HepG2 (cell line): ENCODE data around the gene PFN1. TPM values are rescaled to one million over a fixed set of nuclear protein-coding genes. Genes with fewer than 3 reads are reported as not detected.

Experiments used
- AKAP8 ChIP-seq: sonication (generic); formaldehyde crosslinking; IDR thresholded peaks from 2 replicates; pipeline ENCODE4 v1.5.1; 2020; ENCODE audit warnings: mild to moderate bottlenecking, missing genetic modification reagents
- BCL3 ChIP-seq: sonication (generic); formaldehyde crosslinking; IDR thresholded peaks from 2 replicates; pipeline ENCODE4 v1.5.1; 2020; ENCODE audit warnings: mild to moderate bottlenecking, missing genetic modification reagents, moderate library complexity
- CSRNP1 ChIP-seq: sonication (generic); formaldehyde crosslinking; IDR thresholded peaks from 2 replicates; pipeline ENCODE4 v1.8.1; 2023; ENCODE audit warnings: mild to moderate bottlenecking, missing genetic modification reagents
- CSRNP2 ChIP-seq: sonication (generic); formaldehyde crosslinking; conservative IDR thresholded peaks from 2 replicates; pipeline ENCODE4 v1.8.0; 2022; ENCODE audit warnings: low read depth, missing genetic modification reagents
- EHMT2 ChIP-seq: fragments of 200-600 bp; sonication (generic); IDR thresholded peaks from 2 replicates; pipeline ENCODE4 v1.7.0; 2017; ENCODE audit warnings: antibody characterized with exemption, low read depth, low read length, borderline replicate concordance
- FOXC1 ChIP-seq: sonication (generic); formaldehyde crosslinking; IDR thresholded peaks from 2 replicates; pipeline ENCODE4 v1.8.0; 2022; ENCODE audit warnings: mild to moderate bottlenecking, missing genetic modification reagents, borderline replicate concordance
- GRHL1 ChIP-seq: sonication (generic); formaldehyde crosslinking; conservative IDR thresholded peaks from 2 replicates; pipeline ENCODE4 v1.8.0; 2022; ENCODE audit warnings: missing genetic modification reagents
- GTF2F1 ChIP-seq: fragments of 150-350 bp; IDR thresholded peaks from 2 replicates; pipeline ENCODE4 v1.6.1; 2014; ENCODE audit warnings: low read length
- MAZ ChIP-seq, 2 experiments: sonication (generic) in 1 of 2; formaldehyde crosslinking in 1 of 2; IDR thresholded peaks; 2 replicates each; pipeline versions ENCODE4 v1.5.0 to v1.6.1; 2012 to 2020; ENCODE audit warnings: low read depth in 2 of 2, mild to moderate bottlenecking in 2 of 2, borderline replicate concordance in 1 of 2, improper control_type of control experiment in 1 of 2, low read length in 1 of 2, missing genetic modification reagents in 1 of 2, moderate library complexity in 1 of 2
- MTA3 ChIP-seq: sonication (generic); formaldehyde crosslinking; IDR thresholded peaks from 2 replicates; pipeline ENCODE4 v1.4.0; 2020; ENCODE audit warnings: missing genetic modification reagents
- NCOR1 ChIP-seq: fragments of 200-600 bp; sonication (generic); IDR thresholded peaks from 2 replicates; pipeline ENCODE4 v1.7.0; 2017; ENCODE audit warnings: antibody characterized with exemption, low read length, borderline replicate concordance
- NFIB ChIP-seq: sonication (generic); formaldehyde crosslinking; IDR thresholded peaks from 2 replicates; pipeline ENCODE4 v1.9.0; 2021; ENCODE audit warnings: missing genetic modification reagents, mild to moderate bottlenecking, borderline replicate concordance
- POLR2AphosphoS2 ChIP-seq: IDR thresholded peaks from 2 replicates; pipeline ENCODE4 v1.6.1; 2011; ENCODE audit warnings: low read depth, low read length, improper control_type of control experiment
- SETDB1 ChIP-seq: sonication (generic); formaldehyde crosslinking; IDR thresholded peaks from 2 replicates; pipeline ENCODE4 v1.5.1; 2020; ENCODE audit warnings: missing genetic modification reagents, mild to moderate bottlenecking, borderline replicate concordance
- STAT5B ChIP-seq: sonication (generic); formaldehyde crosslinking; IDR thresholded peaks from 2 replicates; pipeline ENCODE4 v1.4.0; 2020; ENCODE audit warnings: missing genetic modification reagents
- SUZ12 ChIP-seq: fragments of 150-350 bp; IDR thresholded peaks from 2 replicates; pipeline ENCODE4 v1.6.1; 2014; ENCODE audit warnings: low read depth, low read length
- TBL1XR1 ChIP-seq: fragments of 150-350 bp; IDR thresholded peaks from 2 replicates; pipeline ENCODE4 v1.6.1; 2014; ENCODE audit warnings: borderline replicate concordance, low read length; ENCODE audit not compliant: partially characterized antibody
- ZNF18 ChIP-seq: sonication (generic); formaldehyde crosslinking; IDR thresholded peaks from 2 replicates; pipeline ENCODE4 v1.8.0; 2022; ENCODE audit warnings: mild to moderate bottlenecking, missing genetic modification reagents; ENCODE audit not compliant: insufficient replicate concordance
- ZNF232 ChIP-seq: sonication (generic); formaldehyde crosslinking; IDR thresholded peaks from 2 replicates; pipeline ENCODE4 v1.4.0; 2020; ENCODE audit warnings: missing genetic modification reagents, borderline replicate concordance
- ZNF317 ChIP-seq: sonication (generic); formaldehyde crosslinking; IDR thresholded peaks from 2 replicates; pipeline ENCODE4 v1.5.0; 2020; ENCODE audit warnings: mild to moderate bottlenecking, missing genetic modification reagents
- ZNF430 ChIP-seq: sonication (generic); formaldehyde crosslinking; IDR thresholded peaks from 2 replicates; pipeline ENCODE4 v1.9.0; 2021; ENCODE audit warnings: mild to moderate bottlenecking, missing genetic modification reagents
- polyA plus RNA-seq, 8 experiments: library from polyadenylated mRNA; depleted of rRNA in 3 of 8; stranded (reverse) in 7 of 8; unstranded in 1 of 8; fragments of >200 nt; fragmentation: Illumina TruSeq in 4 of 8; extraction: Trizol in 4 of 8; gene quantifications; 2 replicates each; pipeline versions ENCODE4 v1.2.1 to v1.2.3, GENCODE V29; 2011 to 2016; ENCODE audit warnings: low read depth in 4 of 8, missing spikeins in 1 of 8, mixed read lengths in 1 of 8; ENCODE audit not compliant: insufficient read depth in 1 of 8
- total RNA-seq, 5 experiments: library from RNA; depleted of rRNA; stranded (reverse); fragments of >200 nt; fragmentation: Illumina TruSeq; extraction: Trizol; gene quantifications; 2 replicates each; pipeline ENCODE4 v1.2.3, GENCODE V29; 2016; ENCODE audit warnings: low read depth in 1 of 5

The PFN1 gene
- total and polyA plus RNA-seq, 2 of the 13 experiments (the other 11 are each of a cell fraction or from before 2014, with no cell fraction given) = 494 to 613 TPM

- TF ChIP-seq NFIB = no peak
- no peak; the same call in 1 of the 2 replicates for TF ChIP-seq BCL3 (CRISPR knock-in tag)
- no peak for TF ChIP-seq GRHL1 (CRISPR knock-in tag)
- TF ChIP-seq MAZ (IDR thresholded peaks at IDR 0.05; ENCODE audit: borderline replicate concordance, low read depth, low read length) = no peak
- TF ChIP-seq MAZ (CRISPR knock-in tag; IDR thresholded peaks at IDR 0.05; ENCODE audit: low read depth) = peak; percentile 64; the same call in 1 of the 2 replicates
- no peak for TF ChIP-seq ZNF317 (CRISPR knock-in tag)
- no peak for TF ChIP-seq SUZ12
- TF ChIP-seq ZNF18 (CRISPR knock-in tag) = no peak
- TF ChIP-seq TBL1XR1 = peak; percentile 10
- no peak for TF ChIP-seq ZNF430
- no peak for TF ChIP-seq CSRNP1 (CRISPR knock-in tag)
- no peak for TF ChIP-seq CSRNP2
- no peak for TF ChIP-seq SETDB1 (CRISPR knock-in tag)
- no peak for TF ChIP-seq AKAP8 (CRISPR knock-in tag)
- TF ChIP-seq NCOR1 = no peak; the same call in 1 of the 2 replicates
- TF ChIP-seq POLR2AphosphoS2 = no peak
- no peak for TF ChIP-seq EHMT2
- TF ChIP-seq GTF2F1 = no peak
- no peak for TF ChIP-seq MTA3 (CRISPR knock-in tag)
- TF ChIP-seq ZNF232 (CRISPR knock-in tag) = no peak
- 0 out of 2 replicates have a peak, but pooled peaks have one; percentile 12 for TF ChIP-seq FOXC1 (CRISPR knock-in tag)
- no peak for TF ChIP-seq STAT5B (CRISPR knock-in tag)
Observed at GRCh38 chr17:4939796-4940554, 8.4 kb downstream of the PFN1 start, which contains the start of the genes RNF167 and SLC25A11 (continued).
